NOMO-1 treated with DMSO at 0.1 percent for 48 hours (cell line): ENCODE data around the gene MYEOV.

Source experiments
- DNase-seq: peaks from one replicate; lab custom pipeline; 2025; ENCODE audit not compliant: unreplicated experiment; lab: John Stamatoyannopoulos, UW

MYEOV gene

DNA sequence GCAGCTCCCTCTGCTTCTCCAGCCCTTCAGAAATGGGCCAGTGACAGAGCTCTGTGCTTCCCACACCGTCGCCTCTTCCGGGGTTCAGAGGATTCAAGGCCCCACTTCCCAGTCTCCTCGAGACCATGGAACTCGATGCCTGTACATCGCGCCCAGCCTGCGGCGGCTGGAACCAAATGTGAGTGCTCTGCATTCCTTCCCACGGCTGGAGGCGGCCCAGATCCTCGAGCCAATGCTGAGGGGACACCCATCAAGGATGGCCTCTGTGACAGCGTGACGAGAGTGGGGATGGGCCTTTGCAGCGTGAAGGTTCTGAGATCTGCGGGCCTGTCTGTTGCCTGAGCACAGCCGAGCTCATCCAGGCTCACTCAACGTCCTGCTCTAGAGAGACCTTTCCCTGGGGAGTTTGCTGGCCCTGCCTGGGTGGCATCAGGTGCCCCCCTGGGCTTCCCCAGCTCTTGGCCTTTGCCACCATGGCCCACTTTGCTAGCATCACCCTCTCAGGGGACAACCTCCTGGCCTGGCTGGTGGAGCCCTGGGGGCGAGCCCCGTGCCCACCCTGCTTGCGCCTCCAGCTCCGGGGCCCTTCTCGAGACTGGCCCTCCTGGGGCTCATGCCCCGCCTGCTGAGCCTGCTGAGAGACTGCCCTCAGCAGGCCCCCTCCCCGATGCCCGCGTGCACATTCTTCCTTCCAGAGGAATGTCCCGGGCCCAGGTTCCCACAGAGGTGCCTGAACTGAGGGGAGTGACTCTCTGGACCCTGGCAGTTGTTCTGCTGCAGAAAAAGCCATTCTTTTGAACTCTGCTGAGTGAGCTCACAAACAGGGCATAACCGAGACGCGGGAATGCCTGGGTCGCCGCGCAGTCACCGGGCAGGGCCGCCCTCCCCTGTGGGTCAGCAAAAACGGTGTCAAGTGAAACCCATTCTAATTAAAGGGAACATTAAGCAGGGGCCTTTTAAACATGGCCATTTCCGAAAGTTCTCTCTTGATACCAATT, 7.3 kb upstream of the MYEOV start:
- no peak for DNase-seq

DNA sequence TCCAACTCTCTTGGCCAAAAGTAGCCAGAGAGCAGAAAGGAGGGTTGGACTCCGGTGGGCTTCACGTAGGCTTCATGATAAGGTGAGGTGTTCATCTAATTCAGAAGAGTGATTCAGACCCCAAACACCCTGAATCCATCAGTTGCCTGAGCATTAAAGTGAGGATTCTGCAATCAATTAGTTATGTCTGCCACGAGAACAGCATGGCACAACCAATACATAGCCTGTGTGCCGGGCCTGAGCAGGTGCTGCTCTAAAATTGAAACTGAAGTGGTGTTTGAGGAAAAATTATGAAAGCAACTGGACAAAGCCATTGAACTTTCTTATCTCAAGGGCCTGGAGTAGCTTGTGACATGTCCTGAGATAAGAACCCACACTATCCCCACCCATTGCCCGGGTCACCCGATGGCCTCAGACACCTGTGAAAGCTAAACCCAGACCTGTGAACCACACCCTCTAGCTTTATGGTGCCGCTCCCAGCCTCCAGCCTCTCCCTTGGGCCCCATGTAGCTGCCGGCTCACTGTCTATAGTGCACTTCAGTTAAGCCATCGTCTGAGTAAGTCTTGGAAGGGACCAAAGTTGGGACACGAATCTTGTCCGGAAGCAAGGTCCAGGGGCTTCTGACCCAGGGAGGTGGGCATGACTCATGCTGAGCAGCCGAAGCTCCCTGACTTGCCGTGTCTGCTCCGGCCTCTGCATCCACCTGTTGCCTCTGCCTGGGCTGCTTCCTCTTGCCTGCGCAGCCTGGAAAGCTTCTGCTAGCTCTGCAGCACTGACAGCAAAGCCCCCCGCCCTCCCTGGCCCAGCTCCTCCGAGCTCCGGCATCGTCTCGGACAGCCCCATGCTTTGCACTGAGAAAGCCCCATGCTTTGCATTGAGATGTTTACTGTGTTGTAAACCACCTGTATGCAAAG, 5.7 kb upstream of the MYEOV start:
- no peak for DNase-seq

DNA sequence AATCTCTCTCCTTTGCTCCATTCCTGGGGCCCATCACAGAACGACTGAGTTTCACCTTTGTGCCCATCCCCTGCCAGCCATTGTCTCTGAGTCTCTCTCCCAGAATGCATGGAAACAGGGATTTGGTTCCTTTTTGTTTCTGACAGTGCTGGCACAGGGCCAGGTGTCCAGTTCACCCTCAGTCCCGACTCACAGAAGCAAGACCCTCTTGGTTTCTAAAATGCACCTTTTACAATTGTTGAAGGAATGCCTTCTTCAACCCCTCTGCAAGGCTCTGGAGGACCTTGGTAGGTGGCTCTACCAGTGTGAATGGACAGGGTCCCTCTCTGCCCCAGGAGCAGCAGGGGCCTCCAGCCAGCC, 5.1 kb upstream of the MYEOV start:
- no peak for DNase-seq

DNA sequence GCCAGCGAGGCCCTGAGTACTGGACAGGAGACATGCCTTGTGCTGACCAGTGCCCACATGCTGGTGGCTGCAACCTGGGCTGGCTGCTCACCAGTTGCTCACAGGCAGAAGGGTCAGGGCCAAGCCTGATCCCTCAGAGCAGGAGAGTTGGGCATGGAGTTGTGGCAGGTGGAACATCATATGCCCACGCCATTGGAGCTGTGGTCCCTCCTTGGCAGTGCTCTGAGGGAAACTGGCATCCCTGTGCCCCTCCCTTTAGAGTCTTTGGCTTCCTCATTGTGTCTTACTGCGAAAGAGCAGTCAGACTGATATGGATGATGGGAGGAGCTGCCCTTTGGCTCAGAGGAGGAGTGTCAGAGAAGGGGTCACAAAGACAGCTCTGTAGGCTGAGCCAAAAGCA, 3.1 kb upstream of the MYEOV start:
- no peak for DNase-seq

DNA sequence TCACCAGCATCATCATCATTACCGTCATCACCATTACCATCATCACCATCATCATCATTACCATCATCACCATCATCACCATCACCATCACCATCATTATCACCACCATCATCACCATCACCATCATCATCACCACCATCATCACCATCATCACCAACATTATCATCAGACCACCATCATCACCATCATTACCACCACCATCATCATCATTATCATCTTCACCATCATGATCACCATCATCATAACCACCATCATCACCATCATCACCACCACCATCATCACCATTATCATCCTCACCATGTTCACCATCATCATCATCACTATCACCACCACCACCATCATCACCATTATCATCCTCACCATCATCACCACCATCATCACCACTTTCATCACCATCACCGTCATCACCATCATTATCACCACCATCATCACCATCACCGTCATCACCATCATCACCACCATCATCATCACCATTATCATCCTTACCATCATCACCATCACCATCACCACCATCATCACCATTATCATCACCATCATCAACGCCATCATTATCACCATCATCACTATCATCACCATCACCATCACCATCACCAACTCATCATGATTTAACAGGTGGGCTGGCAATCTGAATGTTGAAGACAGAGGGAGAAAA, 2.4 kb upstream of the MYEOV start:
- DNase-seq = no peak

DNA sequence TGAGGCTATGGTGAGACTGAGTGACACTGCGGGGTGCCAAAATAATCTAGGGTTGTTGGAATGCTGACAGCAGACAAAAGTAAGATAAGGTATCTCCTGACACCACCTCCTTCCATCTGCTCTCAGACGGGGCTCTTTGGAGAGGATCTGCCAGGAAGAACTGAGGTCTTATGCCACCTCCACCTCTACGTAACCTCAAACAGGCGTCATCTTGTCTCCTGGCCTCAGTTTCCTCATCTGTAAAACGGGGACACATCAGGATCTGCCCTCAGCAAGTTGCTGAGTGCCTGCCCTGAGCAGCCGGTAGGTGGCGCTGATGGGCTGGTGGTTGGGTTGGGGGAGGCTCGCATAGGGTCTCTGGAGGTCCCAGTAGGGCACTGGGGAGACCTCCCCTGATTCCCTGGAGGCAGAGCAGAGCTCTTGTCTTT, 1.7 kb upstream of the MYEOV start:
- no peak for DNase-seq

DNA sequence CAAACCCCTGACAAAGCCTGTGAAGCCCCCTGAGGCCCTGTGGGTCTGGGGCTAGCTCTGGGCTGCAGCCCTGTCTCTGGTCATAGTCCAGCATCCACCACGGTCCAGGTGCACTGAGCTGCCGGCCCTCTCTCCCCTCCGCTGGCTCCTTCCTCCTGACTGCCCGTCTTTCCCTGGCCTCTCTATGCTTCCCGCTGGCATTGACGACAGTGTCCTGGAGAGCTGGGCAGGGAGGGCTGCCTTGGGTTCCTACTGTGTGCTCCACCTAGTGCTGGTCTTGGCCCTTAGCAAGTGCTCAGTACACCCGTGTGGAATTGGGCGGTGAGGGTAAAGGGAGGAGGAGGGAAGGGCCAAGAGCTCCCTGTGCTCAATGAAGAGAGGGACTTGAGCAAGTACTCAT, 868 bp upstream of the MYEOV start:
- no peak for DNase-seq

DNA sequence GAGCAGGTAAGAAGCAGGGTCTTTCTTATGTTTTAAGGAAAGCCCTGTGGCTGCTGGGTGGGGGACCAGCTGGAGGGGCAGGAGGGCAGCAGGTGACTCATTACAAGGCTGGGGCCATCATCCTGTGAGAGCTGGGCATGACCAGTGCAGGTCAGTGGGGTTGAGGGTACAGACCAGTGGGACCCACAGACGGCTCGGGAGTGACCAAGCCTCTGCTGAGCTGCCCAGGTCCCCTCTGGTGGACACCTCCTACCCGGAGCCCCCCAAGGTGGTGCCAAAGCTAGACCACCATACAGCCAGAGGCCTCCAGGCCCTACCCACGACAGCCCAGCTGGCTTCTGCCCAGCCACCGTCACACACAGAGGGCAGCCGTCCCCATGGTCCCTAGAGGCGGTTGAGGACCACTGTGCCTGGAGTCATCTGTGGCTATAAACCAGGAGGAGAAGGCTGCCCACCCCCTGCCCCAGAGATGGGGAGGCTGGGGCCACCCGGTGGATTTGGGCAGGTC, 670 bp downstream of the MYEOV start:
- DNase-seq = no peak

DNA sequence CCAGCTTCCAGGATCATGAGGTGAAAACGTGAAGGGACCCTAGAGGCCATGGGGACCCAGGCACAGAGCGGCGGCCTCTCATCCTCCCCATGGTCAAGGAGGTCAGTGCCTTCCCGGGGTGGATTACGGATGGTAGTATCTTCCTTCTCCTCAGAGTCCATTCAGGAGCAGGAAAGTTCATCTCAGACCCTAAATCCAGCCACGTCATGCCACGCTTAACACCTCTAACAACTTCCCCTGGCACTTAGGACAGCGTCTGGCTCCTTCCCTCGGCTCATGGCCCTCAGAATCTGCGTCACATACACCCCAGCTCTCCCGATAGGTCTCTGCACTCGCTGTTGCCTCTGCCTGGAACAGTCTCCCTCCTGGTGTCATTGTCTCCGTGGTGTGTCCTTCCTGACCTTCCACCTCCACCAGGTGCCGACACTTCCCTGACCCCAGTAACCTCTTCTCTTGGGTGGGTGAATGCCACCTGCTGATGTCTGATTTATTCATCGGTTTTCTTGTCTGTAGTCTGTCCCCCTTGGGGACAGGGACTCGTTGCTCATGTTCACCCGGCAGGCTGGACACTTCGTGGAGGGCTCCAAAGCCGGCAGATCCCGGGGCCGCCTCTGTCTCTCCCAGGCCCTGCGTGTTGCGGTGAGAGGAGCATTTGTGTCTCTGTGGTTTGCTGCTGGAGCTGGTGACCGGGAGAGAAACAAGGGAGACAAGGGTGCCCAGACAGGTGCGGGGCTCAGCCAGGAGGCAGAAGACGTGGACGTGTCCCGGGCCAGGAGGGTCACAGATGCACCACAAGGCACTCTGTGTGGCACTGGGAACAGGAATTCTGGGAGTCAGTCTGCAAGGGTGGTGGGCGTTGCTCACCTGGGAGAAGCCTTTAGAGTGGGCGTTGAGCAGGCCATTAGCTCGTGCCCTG, 1.4 kb downstream of the MYEOV start:
- no peak for DNase-seq

DNA sequence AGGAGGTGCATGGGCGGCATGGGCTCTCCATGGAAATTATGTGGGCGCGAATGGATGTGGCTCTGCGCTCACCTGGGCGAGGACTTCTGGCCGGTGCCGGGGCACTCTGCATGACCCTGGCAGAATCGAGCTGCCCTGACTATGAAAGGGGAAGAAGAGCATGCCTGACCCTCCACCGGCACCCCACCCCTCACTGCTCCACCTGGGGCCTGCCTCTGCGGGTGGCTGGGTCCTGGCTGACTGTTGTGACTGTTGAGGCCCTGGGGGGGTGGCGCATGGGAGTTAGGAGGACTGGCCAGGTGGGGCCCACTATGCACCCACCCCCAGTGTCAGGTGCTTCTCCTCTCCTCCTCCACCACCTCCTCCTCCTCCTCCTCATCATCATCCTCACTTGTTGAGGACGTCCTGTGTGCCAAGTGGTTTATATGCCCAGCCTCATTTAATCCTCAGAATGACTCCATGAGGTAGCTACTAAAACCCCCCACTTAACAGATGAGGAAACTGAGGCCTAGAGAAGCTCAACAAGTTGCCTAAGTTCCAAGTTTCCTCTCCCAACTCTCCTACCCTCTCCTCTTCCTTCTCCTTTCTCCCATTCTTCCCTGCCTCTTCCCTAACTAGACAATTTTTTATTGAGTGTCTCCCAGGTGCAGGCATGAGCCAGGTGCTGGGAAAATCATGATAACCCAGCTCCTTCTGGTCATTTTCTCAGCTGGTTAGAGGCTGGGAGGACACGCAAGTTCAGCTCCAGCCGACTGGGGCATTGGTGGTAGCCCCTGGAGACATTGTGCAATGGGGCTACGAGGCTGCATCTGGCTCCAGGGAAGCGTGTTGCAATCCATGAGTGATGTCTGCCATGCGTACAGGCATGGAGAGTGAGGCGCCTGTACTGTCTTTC, 2.3 kb downstream of the MYEOV start:
- DNase-seq = peak; percentile 83

DNA sequence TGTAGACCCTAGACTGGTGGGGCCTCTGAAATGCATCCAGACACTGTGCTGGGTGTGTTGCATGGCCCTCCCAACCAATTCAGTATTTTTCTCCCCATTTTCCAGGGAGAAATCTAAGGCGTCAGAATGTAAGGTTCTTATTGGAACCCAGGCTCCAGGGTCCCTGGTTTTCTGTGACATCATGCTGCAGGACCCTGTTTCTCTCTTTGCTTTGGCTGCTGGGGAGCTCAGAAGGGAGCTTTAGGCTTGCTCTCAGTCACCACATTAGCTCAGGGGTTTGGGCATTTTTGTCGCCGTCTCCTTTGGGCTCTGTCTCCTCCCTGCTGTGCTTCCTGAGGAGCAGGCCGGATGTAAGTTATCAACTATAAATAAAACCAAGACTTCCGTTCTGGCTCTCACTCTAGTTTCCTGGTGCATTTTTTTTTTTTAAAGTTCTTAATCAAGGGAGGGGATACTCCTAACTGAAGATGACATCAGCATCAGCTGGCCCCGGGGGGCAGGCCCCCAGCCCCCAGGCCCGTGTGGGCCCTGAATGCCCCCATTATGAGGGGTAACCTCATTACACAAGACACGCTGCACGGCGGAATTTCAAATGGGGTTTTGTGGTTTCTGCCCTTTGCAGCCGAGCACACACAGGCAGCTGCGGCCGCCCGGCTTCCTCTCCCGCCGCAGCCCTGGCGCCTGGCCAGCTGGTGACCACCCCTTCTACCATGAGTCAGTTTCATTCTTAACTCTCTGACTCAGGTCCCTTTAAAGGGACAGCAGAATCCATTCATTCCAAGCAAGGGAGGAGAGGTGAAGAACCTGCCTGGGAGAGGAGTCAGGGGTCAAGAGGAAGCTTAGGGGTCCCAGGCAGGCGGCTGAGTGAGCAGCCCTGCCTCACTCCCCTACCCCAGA, 3.2 kb downstream of the MYEOV start:
- DNase-seq = peak; percentile 100

DNA sequence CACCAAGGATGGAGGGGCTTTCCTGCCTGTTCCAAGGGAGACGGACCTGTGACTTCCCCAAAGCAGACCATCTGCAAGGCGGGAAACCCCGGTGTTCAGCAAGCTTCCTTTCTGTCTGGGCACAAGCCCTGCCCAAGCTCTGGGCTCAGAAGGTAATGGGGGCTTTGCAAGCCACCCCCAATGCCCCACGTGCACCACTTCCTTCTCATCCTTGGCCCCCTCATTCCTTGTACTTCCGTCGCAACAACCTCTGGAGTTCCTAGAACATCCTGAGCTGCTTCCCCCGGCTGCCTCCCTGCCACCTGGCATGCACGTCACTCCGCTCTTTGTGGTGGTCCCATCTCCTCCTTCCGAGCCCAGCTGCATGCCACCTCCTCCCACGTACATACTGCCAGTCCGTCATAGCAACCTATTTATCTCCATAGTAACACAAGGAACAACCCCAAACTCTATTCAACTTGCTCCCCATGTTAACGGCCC, 3.9 kb downstream of the MYEOV start:
- DNase-seq = peak; percentile 68

DNA sequence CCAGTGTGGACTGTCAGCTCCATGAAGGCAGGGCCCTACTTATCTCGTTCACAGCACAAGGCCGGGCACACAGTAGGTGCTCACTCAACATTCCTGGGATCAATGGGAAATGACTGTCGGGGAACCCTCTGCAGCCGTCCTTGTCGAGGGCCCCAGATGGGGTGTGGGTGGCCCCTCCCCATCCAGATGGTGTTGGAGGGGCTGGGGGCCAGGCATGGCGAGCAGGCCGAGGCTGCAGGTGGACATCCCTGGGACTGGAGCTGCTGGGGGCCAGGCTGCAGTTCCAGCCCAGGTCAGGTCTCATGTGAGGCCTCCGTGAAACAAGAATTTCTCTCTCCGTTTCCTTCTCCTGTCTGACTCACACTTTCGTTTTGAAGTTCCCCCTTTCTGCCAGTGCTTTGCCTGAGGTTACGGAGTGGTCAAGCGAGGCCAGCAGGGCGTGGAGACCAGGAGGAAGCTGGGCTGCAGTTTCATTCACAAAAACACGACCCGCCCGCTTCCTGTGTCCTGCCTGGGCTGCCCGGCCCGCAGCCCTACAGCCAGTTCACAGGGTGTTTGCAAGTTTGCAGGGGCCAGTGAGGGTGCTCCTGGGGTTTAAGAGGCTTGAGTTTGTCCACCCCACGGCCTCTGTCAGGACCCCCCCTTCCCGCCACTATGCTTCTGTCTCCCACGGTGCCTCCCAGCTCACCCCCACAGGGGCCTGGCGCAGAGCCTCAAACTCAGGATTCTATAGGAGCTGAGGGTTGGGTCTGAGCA, 4.5 kb downstream of the MYEOV start:
- peak; percentile 95 for DNase-seq

DNA sequence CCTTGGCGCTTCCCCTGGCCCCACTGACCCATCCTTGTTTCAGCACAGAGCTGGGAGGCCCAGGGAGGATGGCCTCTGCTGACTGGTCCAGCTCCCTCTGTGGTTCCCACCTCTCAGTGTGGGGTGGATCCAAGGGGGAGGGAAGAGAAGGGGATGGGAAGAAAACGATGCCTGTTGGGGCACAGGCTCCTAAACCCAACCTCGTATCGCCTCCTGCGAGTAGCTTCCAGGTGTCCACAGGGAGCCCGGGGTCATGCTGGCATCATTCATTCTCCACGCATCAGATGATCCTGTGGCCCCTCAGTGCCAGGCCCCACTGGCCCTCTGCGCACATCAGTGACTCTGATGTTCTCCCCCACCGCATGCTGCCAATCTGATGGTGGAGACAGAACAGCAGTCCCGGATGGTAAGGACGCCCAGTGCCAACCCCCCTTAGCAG, 5.1 kb downstream of the MYEOV start:
- DNase-seq = no peak

DNA sequence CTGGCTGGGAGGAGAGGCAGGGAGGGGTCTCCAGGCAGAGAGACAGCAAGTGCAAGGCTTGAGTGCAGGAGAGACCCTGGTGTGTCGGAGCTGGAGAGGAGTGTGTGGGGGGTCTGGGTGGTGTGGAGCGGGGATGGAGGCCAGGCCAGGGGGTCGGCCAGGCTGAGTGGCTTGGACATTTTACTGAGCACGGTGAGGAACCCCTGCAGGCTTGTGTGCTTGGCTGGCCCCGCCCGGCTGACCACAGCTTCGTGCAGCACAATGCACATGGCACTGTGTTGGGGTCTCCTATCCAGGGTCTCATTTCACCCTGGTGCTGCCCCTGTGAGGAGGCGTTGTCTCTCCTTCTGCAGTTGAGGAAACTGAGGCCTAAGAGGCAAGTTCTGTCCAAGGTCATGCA, 5.6 kb downstream of the MYEOV start:
- no peak for DNase-seq

DNA sequence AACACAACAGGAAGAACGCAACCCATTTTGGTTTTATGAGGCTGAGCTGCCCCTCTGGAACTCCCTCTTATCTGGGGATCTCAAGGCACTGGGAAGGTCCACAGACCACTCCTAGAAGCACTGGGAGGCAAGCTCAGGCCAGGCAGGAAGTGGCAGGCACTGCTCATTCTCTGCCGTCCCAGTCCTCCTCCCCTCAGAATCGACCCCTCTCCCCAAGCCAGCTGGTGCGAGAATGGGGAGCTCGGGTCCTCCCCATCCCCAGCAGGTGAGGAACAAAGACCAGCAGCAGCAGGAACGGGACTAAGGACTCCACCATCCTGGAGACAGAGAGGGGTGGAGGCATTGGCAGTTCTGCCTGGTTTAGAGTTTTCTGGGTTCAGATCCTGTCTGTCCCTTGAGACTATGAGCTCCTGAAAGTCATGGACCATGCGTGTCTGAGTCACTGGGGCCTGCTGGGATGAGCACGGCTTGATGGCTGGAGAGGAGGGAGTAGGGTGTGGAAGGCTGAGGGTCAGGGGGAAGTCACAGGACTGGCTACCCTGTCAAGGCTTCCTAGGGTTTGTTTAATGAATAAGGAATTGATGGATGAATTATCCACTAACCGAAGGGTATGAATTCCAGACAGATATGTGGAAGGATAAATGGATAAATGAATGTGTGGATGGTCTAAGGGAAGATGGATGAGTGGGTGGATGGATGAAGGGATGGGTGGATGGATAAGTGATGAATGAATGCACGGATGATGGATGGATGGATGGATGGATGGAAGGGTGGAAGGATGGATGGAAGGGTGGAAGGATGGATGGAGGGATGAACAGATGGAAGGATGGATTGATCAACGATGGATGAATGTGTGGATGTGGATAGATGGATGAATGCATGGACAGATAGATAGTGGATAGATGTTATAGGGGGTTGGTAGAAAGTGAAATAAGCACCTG, 6.4 kb downstream of the MYEOV start:
- no peak for DNase-seq
